Stomach (tissue), 4 donors: ENCODE results near the gene MEFV.

ENCODE experiments used
- EP300 ChIP-seq: sonication (generic); formaldehyde crosslinking; IDR thresholded peaks from one replicate; pipeline ENCODE4 v1.6.1; 2017; ENCODE audit warnings: antibody characterized with exemption
- POLR2A ChIP-seq, 4 donors: fragments of 450-650 bp; IDR thresholded peaks; one replicate each; pipeline ENCODE4 v1.6.1; 2016; ENCODE audit warnings: antibody characterized with exemption in 4 of 4, control low read depth in 2 of 4, mild to moderate bottlenecking in 1 of 4, moderate library complexity in 1 of 4
- TF ChIP-seq, protein P1 (sequence below), 7 experiments: fragments of 450-650 bp in 4 of 7; fragments of 200-600 bp in 3 of 7; sonication (generic) in 3 of 7; IDR thresholded peaks; one replicate each; pipeline ENCODE4 v1.5.1; 2016 to 2019; ENCODE audit warnings: antibody characterized with exemption in 7 of 7, control low read depth in 2 of 7, mild to moderate bottlenecking in 1 of 7

DNA sequence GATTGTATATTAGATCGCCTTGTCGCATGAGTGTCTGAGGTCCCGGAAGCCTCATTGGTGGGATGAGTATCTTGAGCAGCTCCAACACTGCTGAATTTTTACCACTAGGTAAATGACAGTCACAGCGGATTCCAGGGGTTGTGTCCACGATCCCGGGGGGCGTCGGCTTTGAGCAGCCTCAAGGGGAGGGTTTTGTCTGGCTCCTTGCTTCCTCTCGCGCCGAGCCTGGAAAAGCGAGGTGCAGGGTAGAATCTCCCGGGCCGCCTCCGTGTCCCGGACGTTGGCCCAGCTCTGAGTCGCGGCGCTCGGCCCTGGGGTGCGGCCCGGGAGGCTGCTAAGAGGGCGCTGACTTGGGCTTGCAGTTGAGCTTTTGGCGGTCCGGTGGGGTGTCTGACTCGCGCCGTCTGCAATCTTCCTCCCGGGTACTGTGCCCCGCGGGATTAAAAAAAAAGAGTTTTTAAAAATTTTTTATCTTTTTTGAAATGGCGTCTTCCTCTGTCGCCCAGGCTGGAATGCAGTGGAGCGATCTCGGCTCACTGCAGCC, 63.9 kb downstream of the MEFV start:
- TF ChIP-seq, protein P1, sequence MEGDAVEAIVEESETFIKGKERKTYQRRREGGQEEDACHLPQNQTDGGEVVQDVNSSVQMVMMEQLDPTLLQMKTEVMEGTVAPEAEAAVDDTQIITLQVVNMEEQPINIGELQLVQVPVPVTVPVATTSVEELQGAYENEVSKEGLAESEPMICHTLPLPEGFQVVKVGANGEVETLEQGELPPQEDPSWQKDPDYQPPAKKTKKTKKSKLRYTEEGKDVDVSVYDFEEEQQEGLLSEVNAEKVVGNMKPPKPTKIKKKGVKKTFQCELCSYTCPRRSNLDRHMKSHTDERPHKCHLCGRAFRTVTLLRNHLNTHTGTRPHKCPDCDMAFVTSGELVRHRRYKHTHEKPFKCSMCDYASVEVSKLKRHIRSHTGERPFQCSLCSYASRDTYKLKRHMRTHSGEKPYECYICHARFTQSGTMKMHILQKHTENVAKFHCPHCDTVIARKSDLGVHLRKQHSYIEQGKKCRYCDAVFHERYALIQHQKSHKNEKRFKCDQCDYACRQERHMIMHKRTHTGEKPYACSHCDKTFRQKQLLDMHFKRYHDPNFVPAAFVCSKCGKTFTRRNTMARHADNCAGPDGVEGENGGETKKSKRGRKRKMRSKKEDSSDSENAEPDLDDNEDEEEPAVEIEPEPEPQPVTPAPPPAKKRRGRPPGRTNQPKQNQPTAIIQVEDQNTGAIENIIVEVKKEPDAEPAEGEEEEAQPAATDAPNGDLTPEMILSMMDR (IDR thresholded peaks at IDR 0.05) = no peak
- TF ChIP-seq EP300 = no peak
- no peak for TF ChIP-seq POLR2A (IDR thresholded peaks at IDR 0.05)
